NCI-H2196 (cell line): Measurements from ENCODE around the gene SDS.

ENCODE experiments used
- DNase-seq: peaks from one replicate; lab custom pipeline; 2025; ENCODE audit not compliant: unreplicated experiment; lab: John Stamatoyannopoulos, UW

Gene SDS

GRCh38 chr12:113425960-113426453 is 22.3 kb upstream of the SDS start:
- no peak for DNase-seq

- peak; percentile 6 for DNase-seq
These were observed 21.5 kb upstream of the SDS start for GRCh38 chr12:113424915-113425823.

- DNase-seq = no peak
These were observed 20.8 kb upstream of the SDS start for GRCh38 chr12:113424456-113424855.

GRCh38 chr12:113422886-113423669 is 19.4 kb upstream of the SDS start:
- no peak for DNase-seq

- DNase-seq = peak; percentile 75
These were observed 18.6 kb upstream of the SDS start, which contains the start of gene SDSL for GRCh38 chr12:113422030-113422885. Gene SDSL, plus strand, starts transcription at chr12:113422380. Its CDS starts 5,603 bp downstream, at chr12:113427983.

GRCh38 chr12:113420996-113421595 is 17.4 kb upstream of the SDS start:
- no peak for DNase-seq

- DNase-seq = no peak
These were observed 14.7 kb upstream of the SDS start for GRCh38 chr12:113418213-113418879.

GRCh38 chr12:113416091-113416754 is 12.5 kb upstream of the SDS start:
- no peak for DNase-seq

- no peak for DNase-seq
These were observed 10.9 kb upstream of the SDS start for GRCh38 chr12:113414519-113415038.

GRCh38 chr12:113413488-113413939 is 9.8 kb upstream of the SDS start:
- peak; percentile 26 for DNase-seq

GRCh38 chr12:113409462-113410124 is 5.9 kb upstream of the SDS start:
- no peak for DNase-seq

GRCh38 chr12:113408756-113409298 is 5.1 kb upstream of the SDS start:
- no peak for DNase-seq

- DNase-seq = no peak
These were observed 4.4 kb upstream of the SDS start for GRCh38 chr12:113407931-113408600.

GRCh38 chr12:113405694-113406093 is 2.0 kb upstream of the SDS start:
- DNase-seq = no peak

GRCh38 chr12:113402586-113403260 is 964 bp downstream of the SDS start:
- no peak for DNase-seq

GRCh38 chr12:113401066-113402000 is 2.4 kb downstream of the SDS start:
- DNase-seq = no peak
